Upper lobe of left lung (tissue), 6 donors: Measurements from ENCODE around the gene PSMD2. TPM values are rescaled to one million over a fixed set of nuclear protein-coding genes. Genes with fewer than 3 reads are reported as not detected.
A peak's percentile ranks its signal among the peaks of the same experiment; 100 is the strongest.

Experiments used
- ATAC-seq, 2 donors: fragments of 200-7000 bp; cut with Tn5 transposase; one replicate each; pipeline ENCODE4 v1.9.1; 2022; ENCODE audit warnings: mild to moderate bottlenecking in 2 of 2, moderate library complexity in 2 of 2; ENCODE audit not compliant: low FRiP score in 2 of 2
- DNase-seq, 2 donors: peaks; one replicate each; pipeline ENCODE4 v3.0.0-alpha.2; 2019 to 2020
- H3K27ac ChIP-seq, 4 donors: fragments of 200-600 bp; sonication (generic); one replicate each; pipeline ENCODE4 v1.5.1; 2016 to 2019
- H3K27me3 ChIP-seq, 4 donors: fragments of 200-600 bp; sonication (generic); one replicate each; pipeline ENCODE4 v1.5.1; 2017 to 2019
- H3K36me3 ChIP-seq, 4 donors: fragments of 200-600 bp; sonication (generic); one replicate each; pipeline ENCODE4 v1.5.1; 2016 to 2019
- H3K4me1 ChIP-seq, 4 donors: fragments of 200-600 bp; sonication (generic); one replicate each; pipeline ENCODE4 v1.5.1; 2018 to 2019
- H3K4me3 ChIP-seq, 4 donors: fragments of 200-600 bp; sonication (generic); one replicate each; pipeline ENCODE4 v1.5.1; 2017 to 2019; ENCODE audit warnings: mild to moderate bottlenecking in 2 of 4, moderate library complexity in 1 of 4
- H3K9me3 ChIP-seq, 4 donors: fragments of 200-600 bp; sonication (generic); one replicate each; pipeline ENCODE4 v1.5.1; 2018 to 2019
- EP300 ChIP-seq, 4 donors: sonication (generic); formaldehyde crosslinking; IDR thresholded peaks; one replicate each; pipeline ENCODE4 v1.5.1; 2017; ENCODE audit warnings: antibody characterized with exemption in 4 of 4, control low read depth in 2 of 4
- POLR2A ChIP-seq, 4 donors: fragments of 450-650 bp; IDR thresholded peaks; one replicate each; pipeline ENCODE4 v1.5.1; 2016 to 2017; ENCODE audit warnings: antibody characterized with exemption in 4 of 4, mild to moderate bottlenecking in 2 of 4
- POLR2AphosphoS5 ChIP-seq, 2 donors: sonication (generic); formaldehyde crosslinking; IDR thresholded peaks; one replicate each; pipeline ENCODE4 v1.5.1; 2017; ENCODE audit warnings: antibody characterized with exemption in 2 of 2
- WGBS, 2 donors: methylation state at CpG; one replicate each; pipeline ENCODE4 v1.1.5; 2017 to 2018; 5-methylcytosine and 5-hydroxymethylcytosine counted together
- total RNA-seq, 6 donors: library from RNA; depleted of rRNA in 4 of 6; stranded (reverse); fragments of >200 nt in 4 of 6; gene quantifications; one replicate each; pipeline versions ENCODE4 v1.1.0 to v1.2.1, GENCODE V29; 2016 to 2021
- TF ChIP-seq, protein P1 (sequence below), 6 experiments: fragments of 450-650 bp in 4 of 6; fragments of 200-600 bp in 2 of 6; sonication (generic) in 2 of 6; IDR thresholded peaks; one replicate each; pipeline ENCODE4 v1.5.1; 2016 to 2019; ENCODE audit warnings: antibody characterized with exemption in 6 of 6
- donor health status: DM: no; HTN: no; CAD: no; lungs with moderate emphysema.
- donor health status: DM: no; HTN: yes; CAD: no; lungs with severe emphysema.

PSMD2 gene
- total RNA-seq, 6 donors from 2014 or later, result 144 to 259 (median 165) TPM

DNA sequence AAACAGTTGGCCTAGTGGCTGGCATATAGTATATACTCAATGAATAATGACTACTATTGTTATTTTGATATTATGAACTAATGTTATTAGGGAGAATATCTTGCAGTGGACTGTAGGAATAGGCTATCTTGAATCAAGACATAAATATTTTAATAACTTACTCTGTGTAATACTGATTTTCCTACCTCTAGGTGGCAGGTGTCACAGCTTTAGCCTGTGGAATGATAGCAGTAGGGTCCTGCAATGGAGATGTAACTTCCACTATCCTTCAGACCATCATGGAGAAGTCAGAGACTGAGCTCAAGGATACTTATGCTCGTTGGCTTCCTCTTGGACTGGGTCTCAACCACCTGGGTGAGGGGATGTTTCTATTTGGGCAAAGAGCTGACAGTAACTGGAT lies 6.5 kb downstream of the PSMD2 start:
- H3K4me3 ChIP-seq, result no peak overlapping the region
- TF ChIP-seq POLR2AphosphoS5 (IDR thresholded peaks at IDR 0.05), result no peak
- TF ChIP-seq, protein P1, sequence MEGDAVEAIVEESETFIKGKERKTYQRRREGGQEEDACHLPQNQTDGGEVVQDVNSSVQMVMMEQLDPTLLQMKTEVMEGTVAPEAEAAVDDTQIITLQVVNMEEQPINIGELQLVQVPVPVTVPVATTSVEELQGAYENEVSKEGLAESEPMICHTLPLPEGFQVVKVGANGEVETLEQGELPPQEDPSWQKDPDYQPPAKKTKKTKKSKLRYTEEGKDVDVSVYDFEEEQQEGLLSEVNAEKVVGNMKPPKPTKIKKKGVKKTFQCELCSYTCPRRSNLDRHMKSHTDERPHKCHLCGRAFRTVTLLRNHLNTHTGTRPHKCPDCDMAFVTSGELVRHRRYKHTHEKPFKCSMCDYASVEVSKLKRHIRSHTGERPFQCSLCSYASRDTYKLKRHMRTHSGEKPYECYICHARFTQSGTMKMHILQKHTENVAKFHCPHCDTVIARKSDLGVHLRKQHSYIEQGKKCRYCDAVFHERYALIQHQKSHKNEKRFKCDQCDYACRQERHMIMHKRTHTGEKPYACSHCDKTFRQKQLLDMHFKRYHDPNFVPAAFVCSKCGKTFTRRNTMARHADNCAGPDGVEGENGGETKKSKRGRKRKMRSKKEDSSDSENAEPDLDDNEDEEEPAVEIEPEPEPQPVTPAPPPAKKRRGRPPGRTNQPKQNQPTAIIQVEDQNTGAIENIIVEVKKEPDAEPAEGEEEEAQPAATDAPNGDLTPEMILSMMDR (IDR thresholded peaks at IDR 0.05), result peak in 2 of 6 experiments; percentile 14 to 28
- WGBS, 2 donors, result 71 to 80% methylated on average over 1 of the region's 1 CpG
- DNase-seq, result no peak
- H3K27me3 ChIP-seq, result no peaks in the 10 kb centered on the region
- H3K27ac ChIP-seq, result no peak overlapping the region
- H3K4me1 ChIP-seq, result peaks cover 2 to 5% (median 3%) of the 10 kb centered on the region in 4 donors
- no peaks in the 10 kb centered on the region for H3K9me3 ChIP-seq
- no peak for ATAC-seq
- H3K36me3 ChIP-seq, result peaks cover 58 to 90% (median 83%) of the 10 kb centered on the region in 4 donors

DNA sequence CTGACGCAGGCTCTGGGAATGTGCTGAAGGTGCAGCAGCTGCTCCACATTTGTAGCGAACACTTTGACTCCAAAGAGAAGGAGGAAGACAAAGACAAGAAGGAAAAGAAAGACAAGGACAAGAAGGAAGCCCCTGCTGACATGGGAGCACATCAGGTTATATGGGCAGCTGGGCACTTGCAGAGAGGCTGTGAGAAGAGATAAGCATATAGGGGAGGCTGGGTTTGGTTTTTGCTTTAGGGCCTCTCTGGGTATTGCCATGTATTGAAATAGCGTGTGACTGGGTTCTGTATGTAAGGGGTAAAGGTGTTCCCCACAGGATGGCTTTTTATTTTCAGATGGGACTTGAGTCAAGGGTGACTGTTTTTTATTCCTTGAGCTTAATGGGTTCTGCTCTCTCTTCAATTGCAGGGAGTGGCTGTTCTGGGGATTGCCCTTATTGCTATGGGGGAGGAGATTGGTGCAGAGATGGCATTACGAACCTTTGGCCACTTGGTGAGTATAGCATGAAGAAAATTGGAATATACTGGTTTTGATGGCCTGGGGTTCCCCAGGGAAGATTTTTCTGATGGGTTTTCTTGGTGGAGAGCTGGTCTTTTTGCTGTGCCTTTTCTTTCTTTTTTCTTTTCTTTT lies 7.4 kb downstream of the PSMD2 start:
- WGBS, 2 donors, result 91 to 97% methylated on average over 4 of the region's 4 CpGs
- no peaks in the 10 kb centered on the region for H3K27me3 ChIP-seq
- TF ChIP-seq POLR2A (IDR thresholded peaks at IDR 0.05) (no peak), EP300 (IDR thresholded peaks at IDR 0.05) (no peak), POLR2AphosphoS5 (IDR thresholded peaks at IDR 0.05) (no peak)
- TF ChIP-seq, protein P1 (IDR thresholded peaks at IDR 0.05), result no peak
- ATAC-seq, result no peak
- no peaks in the 10 kb centered on the region for H3K4me1 ChIP-seq
- no peaks in the 10 kb centered on the region for H3K9me3 ChIP-seq
- H3K4me3 ChIP-seq, result no peak overlapping the region
- H3K36me3 ChIP-seq, result peaks cover 55 to 83% (median 75%) of the 10 kb centered on the region in 4 donors
- DNase-seq, result no peak
- H3K27ac ChIP-seq, result no peak overlapping the region

DNA sequence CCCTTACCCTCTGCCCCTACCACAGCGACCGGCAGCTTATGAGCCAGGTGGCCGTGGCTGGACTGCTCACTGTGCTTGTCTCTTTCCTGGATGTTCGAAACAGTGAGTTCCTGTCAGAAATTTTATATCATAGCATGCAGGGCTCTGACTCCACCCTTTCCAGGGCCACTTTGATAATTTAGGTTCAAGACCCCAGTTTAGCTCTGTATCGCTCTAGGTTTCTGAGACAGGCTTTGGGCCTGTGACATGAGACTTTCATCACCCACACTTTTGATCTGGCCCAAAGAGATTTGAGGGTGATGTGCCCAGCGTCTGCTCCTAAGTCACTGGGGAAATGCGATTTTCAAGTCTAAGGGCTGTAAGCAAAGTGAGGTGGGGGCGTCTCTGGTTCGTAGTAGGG lies 8.9 kb downstream of the PSMD2 start:
- no peaks in the 10 kb centered on the region for H3K9me3 ChIP-seq
- 93 to 100% methylated on average over 8 to 9 of the region's 9 CpGs for WGBS, 2 donors
- DNase-seq (no peak), ATAC-seq (no peak)
- H3K27me3 ChIP-seq, result no peaks in the 10 kb centered on the region
- H3K4me1 ChIP-seq, result no peaks in the 10 kb centered on the region
- peaks cover 43 to 69% (median 61%) of the 10 kb centered on the region in 4 donors for H3K36me3 ChIP-seq
- H3K4me3 ChIP-seq, result no peak overlapping the region
- no peak overlapping the region for H3K27ac ChIP-seq
- TF ChIP-seq, protein P1 (IDR thresholded peaks at IDR 0.05), result no peak
- TF ChIP-seq POLR2AphosphoS5 (IDR thresholded peaks at IDR 0.05) (no peak), POLR2A (IDR thresholded peaks at IDR 0.05) (no peak), EP300 (IDR thresholded peaks at IDR 0.05) (no peak)

DNA sequence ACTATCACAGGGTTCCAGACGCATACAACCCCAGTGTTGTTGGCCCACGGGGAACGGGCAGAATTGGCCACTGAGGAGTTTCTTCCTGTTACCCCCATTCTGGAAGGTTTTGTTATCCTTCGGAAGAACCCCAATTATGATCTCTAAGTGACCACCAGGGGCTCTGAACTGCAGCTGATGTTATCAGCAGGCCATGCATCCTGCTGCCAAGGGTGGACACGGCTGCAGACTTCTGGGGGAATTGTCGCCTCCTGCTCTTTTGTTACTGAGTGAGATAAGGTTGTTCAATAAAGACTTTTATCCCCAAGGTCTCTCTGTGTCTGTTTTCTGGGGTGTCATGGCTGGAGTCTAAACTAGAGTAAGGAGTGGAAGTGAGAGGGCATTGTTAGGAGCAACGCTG lies 9.7 kb downstream of the PSMD2 start:
- no peak for DNase-seq
- H3K9me3 ChIP-seq, result no peaks in the 10 kb centered on the region
- H3K4me3 ChIP-seq, result no peak overlapping the region
- H3K27me3 ChIP-seq, result no peaks in the 10 kb centered on the region
- no peak overlapping the region for H3K27ac ChIP-seq
- H3K4me1 ChIP-seq, result peaks cover under 1 to 3% (median 1%) of the 10 kb centered on the region in 4 donors
- WGBS, 2 donors, result 65 to 69% methylated on average over 7 of the region's 7 CpGs
- TF ChIP-seq, protein P1 (IDR thresholded peaks at IDR 0.05), result no peak
- no peak for TF ChIP-seq POLR2A (IDR thresholded peaks at IDR 0.05)
- no peak for TF ChIP-seq POLR2AphosphoS5 (IDR thresholded peaks at IDR 0.05)
- TF ChIP-seq EP300 (IDR thresholded peaks at IDR 0.05), result no peak
- H3K36me3 ChIP-seq, result peaks cover 37 to 61% (median 52%) of the 10 kb centered on the region in 4 donors
- no peak for ATAC-seq

DNA sequence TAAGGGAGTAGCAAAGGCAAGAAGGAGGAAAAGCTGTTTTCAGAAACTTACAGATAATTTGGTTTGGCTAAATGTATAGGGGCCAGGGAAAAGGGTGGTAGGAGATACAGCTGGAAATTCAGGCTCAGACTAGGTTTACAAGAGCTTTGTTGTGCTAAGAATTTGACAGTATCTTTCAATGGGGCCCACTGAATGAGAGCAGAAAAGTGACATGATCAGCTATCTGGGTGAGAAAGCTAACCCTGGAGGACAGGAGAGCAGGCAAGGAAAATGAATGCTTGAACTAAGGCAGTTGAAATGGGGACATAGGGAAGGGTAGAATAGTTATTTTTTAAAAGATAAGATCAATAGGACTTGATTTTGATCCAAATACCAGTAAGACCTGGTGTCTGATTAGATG lies 12.6 kb downstream of the PSMD2 start:
- H3K9me3 ChIP-seq, result no peaks in the 10 kb centered on the region
- DNase-seq (no peak), ATAC-seq (no peak)
- no peaks in the 10 kb centered on the region for H3K27me3 ChIP-seq
- peaks cover 15 to 20% (median 15%) of the 10 kb centered on the region in 4 donors for H3K4me1 ChIP-seq
- TF ChIP-seq POLR2AphosphoS5 (IDR thresholded peaks at IDR 0.05) (no peak), POLR2A (IDR thresholded peaks at IDR 0.05) (no peak), EP300 (IDR thresholded peaks at IDR 0.05) (no peak)
- TF ChIP-seq, protein P1 (IDR thresholded peaks at IDR 0.05), result no peak
- peaks cover 17 to 36% (median 28%) of the 10 kb centered on the region in 4 donors for H3K36me3 ChIP-seq
- no peak overlapping the region for H3K27ac ChIP-seq
- no peak overlapping the region for H3K4me3 ChIP-seq
